Stimulated activated effector memory CD8-positive, alpha-beta T cell treated with anti-CD3 and anti-CD28 coated beads, Interleukin-12 subunit alpha, Interleukin-12 subunit beta, amount 100 ng/mL, for 72 hours (primary cell): Measurements from ENCODE around the gene FSD2.
"Not testable (repeated sequence)": the region's sequence is repeated elsewhere in the genome, so short reads cannot be mapped to it uniquely, and the experiment has no call there.

ENCODE experiments used
- ATAC-seq: fragments of 150-1000 bp; cut with Tn5 transposase; 2 replicates; pipeline ENCODE4 v1.10.0; 2021
- DNase-seq, 2 donors: peaks; one replicate each; pipeline ENCODE4 v3.0.0; 2021 to 2022; ENCODE audit warnings: low spot score in 2 of 2
- H3K27ac Mint-ChIP-seq: one replicate; pipeline ENCODE4 v1.8.0; 2022; ENCODE audit warnings: mild to moderate bottlenecking, mixed read lengths
- H3K36me3 Mint-ChIP-seq: one replicate; pipeline ENCODE4 v1.8.0; 2022; ENCODE audit warnings: mild to moderate bottlenecking, mixed read lengths
- H3K4me1 Mint-ChIP-seq: one replicate; pipeline ENCODE4 v1.8.0; 2022; ENCODE audit warnings: mixed read lengths
- H3K4me3 Mint-ChIP-seq: one replicate; pipeline ENCODE4 v1.8.0; 2022; ENCODE audit warnings: mild to moderate bottlenecking, mixed read lengths
- H3K9me3 Mint-ChIP-seq: one replicate; pipeline ENCODE4 v1.8.0; 2022; ENCODE audit warnings: mixed read lengths

The FSD2 gene

GRCh38 chr15:82838096-82838735 is 32.3 kb upstream of the FSD2 start:
- H3K4me3 Mint-ChIP-seq: no peak overlapping the region

GRCh38 chr15:82835391-82835917 is 29.6 kb upstream of the FSD2 start:
- no peak overlapping the region for H3K27ac Mint-ChIP-seq
- peaks cover 76% of the 10 kb centered on the region for H3K36me3 Mint-ChIP-seq
- no peak for ATAC-seq
- H3K4me1 Mint-ChIP-seq: peaks cover 41% of the 10 kb centered on the region
- H3K9me3 Mint-ChIP-seq: peaks cover 2% of the 10 kb centered on the region
- H3K4me3 Mint-ChIP-seq: no peak overlapping the region
- no peak for DNase-seq

More at GRCh38 chr15:82838096-82838735, 32.3 kb upstream of the FSD2 start:
- Mint-ChIP-seq H3K9me3 (peaks cover 2% of the 10 kb centered on the region), H3K27ac (peak overlapping the region; percentile 6), H3K36me3 (peaks cover 48% of the 10 kb centered on the region), H3K4me1 (peaks cover 14% of the 10 kb centered on the region)
- no peak for DNase-seq
- ATAC-seq: no peak

GRCh38 chr15:82833362-82833682 is 27.5 kb upstream of the FSD2 start:
- no peak for ATAC-seq
- Mint-ChIP-seq H3K27ac (peak overlapping the region; percentile 80), H3K36me3 (peaks cover 97% of the 10 kb centered on the region), H3K4me1 (peaks cover 53% of the 10 kb centered on the region), H3K9me3 (peaks cover 2% of the 10 kb centered on the region), H3K4me3 (peak overlapping the region; percentile 37)
- no peak for DNase-seq

GRCh38 chr15:82832601-82833361 is 26.9 kb upstream of the FSD2 start:
- Mint-ChIP-seq H3K36me3 (peaks cover 100% of the 10 kb centered on the region), H3K9me3 (no peaks in the 10 kb centered on the region), H3K4me3 (peak overlapping the region; percentile 37), H3K27ac (peak overlapping the region; percentile 80), H3K4me1 (peaks cover 54% of the 10 kb centered on the region)
- DNase-seq (peak in 1 of 2 donors; percentile 72), ATAC-seq (peak; percentile 93)

GRCh38 chr15:82831894-82832600 is 26.2 kb upstream of the FSD2 start:
- Mint-ChIP-seq H3K4me3 (peak overlapping the region; percentile 37), H3K9me3 (no peaks in the 10 kb centered on the region), H3K4me1 (peaks cover 52% of the 10 kb centered on the region), H3K36me3 (peaks cover 100% of the 10 kb centered on the region), H3K27ac (peak overlapping the region; percentile 80)
- ATAC-seq (no peak), DNase-seq (no peak)

GRCh38 chr15:82830427-82831173 is 24.7 kb upstream of the FSD2 start:
- ATAC-seq: peak; percentile 57
- no peak overlapping the region for H3K27ac Mint-ChIP-seq
- DNase-seq: no peak
- H3K9me3 Mint-ChIP-seq: no peaks in the 10 kb centered on the region
- no peak overlapping the region for H3K4me3 Mint-ChIP-seq
- H3K4me1 Mint-ChIP-seq: peaks cover 47% of the 10 kb centered on the region
- peaks cover 100% of the 10 kb centered on the region for H3K36me3 Mint-ChIP-seq

GRCh38 chr15:82829234-82829633 is 23.4 kb upstream of the FSD2 start:
- Mint-ChIP-seq H3K9me3 (no peaks in the 10 kb centered on the region), H3K4me1 (peaks cover 47% of the 10 kb centered on the region), H3K4me3 (no peak overlapping the region), H3K36me3 (peaks cover 100% of the 10 kb centered on the region), H3K27ac (no peak overlapping the region)
- DNase-seq: no peak
- ATAC-seq: no peak

- ATAC-seq: peak; percentile 31
- DNase-seq: no peak
- Mint-ChIP-seq H3K36me3 (peaks cover 100% of the 10 kb centered on the region), H3K4me3 (no peak overlapping the region), H3K27ac (no peak overlapping the region), H3K9me3 (no peaks in the 10 kb centered on the region), H3K4me1 (peaks cover 43% of the 10 kb centered on the region)
These were observed 22.2 kb upstream of the FSD2 start for GRCh38 chr15:82828075-82828474.

GRCh38 chr15:82823049-82823448 is 17.2 kb upstream of the FSD2 start:
- Mint-ChIP-seq H3K36me3 (peaks cover 100% of the 10 kb centered on the region), H3K27ac (no peak overlapping the region), H3K4me3 (no peak overlapping the region), H3K9me3 (no peaks in the 10 kb centered on the region), H3K4me1 (peaks cover 4% of the 10 kb centered on the region)
- DNase-seq (no peak), ATAC-seq (no peak)

GRCh38 chr15:82821851-82822250 is 16.0 kb upstream of the FSD2 start:
- not testable (repeated sequence) for H3K4me1 Mint-ChIP-seq, ATAC-seq, H3K27ac Mint-ChIP-seq, H3K4me3 Mint-ChIP-seq, H3K9me3 Mint-ChIP-seq, DNase-seq
- H3K36me3 Mint-ChIP-seq: peaks cover 100% of the 10 kb centered on the region

GRCh38 chr15:82821396-82821795 is 15.5 kb upstream of the FSD2 start:
- H3K27ac Mint-ChIP-seq, H3K4me1 Mint-ChIP-seq, H3K9me3 Mint-ChIP-seq, H3K4me3 Mint-ChIP-seq, DNase-seq, ATAC-seq: not testable (repeated sequence)
- peaks cover 100% of the 10 kb centered on the region for H3K36me3 Mint-ChIP-seq

GRCh38 chr15:82820128-82820527 is 14.3 kb upstream of the FSD2 start:
- Mint-ChIP-seq H3K27ac (no peak overlapping the region), H3K4me1 (peaks cover 10% of the 10 kb centered on the region), H3K4me3 (no peak overlapping the region), H3K9me3 (no peaks in the 10 kb centered on the region), H3K36me3 (peaks cover 100% of the 10 kb centered on the region)
- DNase-seq (no peak), ATAC-seq (no peak)

GRCh38 chr15:82812994-82813393 is 7.1 kb upstream of the FSD2 start:
- ATAC-seq (no peak), DNase-seq (no peak)
- Mint-ChIP-seq H3K36me3 (peaks cover 84% of the 10 kb centered on the region), H3K27ac (peak overlapping the region; percentile 14), H3K4me3 (peak overlapping the region; percentile 76), H3K4me1 (peaks cover 39% of the 10 kb centered on the region), H3K9me3 (no peaks in the 10 kb centered on the region)

GRCh38 chr15:82810890-82811426 is 5.1 kb upstream of the FSD2 start:
- H3K4me3 Mint-ChIP-seq: peak overlapping the region; percentile 76
- peak overlapping the region; percentile 87 for H3K27ac Mint-ChIP-seq
- peak; percentile 10 to 60 for DNase-seq
- H3K4me1 Mint-ChIP-seq: peaks cover 28% of the 10 kb centered on the region
- ATAC-seq: peak; percentile 40
- H3K36me3 Mint-ChIP-seq: peaks cover 64% of the 10 kb centered on the region
- no peaks in the 10 kb centered on the region for H3K9me3 Mint-ChIP-seq
